ENCODE data around the gene EVX1.

EVX1 gene

GRCh38 chr7:27205325-27206280, 37.0 kb upstream of the EVX1 start:
- no peak for DNase-seq (ENCODE audit: low spot score)

GRCh38 chr7:27207348-27207985, 35.1 kb upstream of the EVX1 start:
- no peak for DNase-seq (ENCODE audit: low spot score)

GRCh38 chr7:27208998-27209397, 33.6 kb upstream of the EVX1 start:
- no peak for DNase-seq (ENCODE audit: low spot score)

- DNase-seq (ENCODE audit: low spot score) = no peak
Observed at GRCh38 chr7:27209933-27210440, 32.6 kb upstream of the EVX1 start.

- peak; percentile 42 for DNase-seq (ENCODE audit: low spot score)
Observed at GRCh38 chr7:27210441-27211083, 32.0 kb upstream of the EVX1 start.

GRCh38 chr7:27211084-27211446, 31.5 kb upstream of the EVX1 start:
- no peak for DNase-seq (ENCODE audit: low spot score)

GRCh38 chr7:27211764-27212204, 30.8 kb upstream of the EVX1 start:
- no peak for DNase-seq (ENCODE audit: low spot score)

- DNase-seq (ENCODE audit: low spot score) = no peak
Observed at GRCh38 chr7:27212497-27213432, 29.8 kb upstream of the EVX1 start.

GRCh38 chr7:27213433-27214238, 29.0 kb upstream of the EVX1 start:
- DNase-seq (ENCODE audit: low spot score) = no peak

GRCh38 chr7:27214239-27214950, 28.2 kb upstream of the EVX1 start:
- no peak for DNase-seq (ENCODE audit: low spot score)

- DNase-seq (ENCODE audit: low spot score) = no peak
Observed at GRCh38 chr7:27215356-27215755, 27.2 kb upstream of the EVX1 start.

GRCh38 chr7:27217951-27218350, 24.7 kb upstream of the EVX1 start:
- DNase-seq (ENCODE audit: low spot score) = no peak

- DNase-seq (ENCODE audit: low spot score) = no peak
Observed at GRCh38 chr7:27219821-27220220, 22.8 kb upstream of the EVX1 start.

GRCh38 chr7:27220440-27220955, 22.1 kb upstream of the EVX1 start:
- DNase-seq (ENCODE audit: low spot score) = no peak

GRCh38 chr7:27221201-27221797, 21.3 kb upstream of the EVX1 start:
- DNase-seq (ENCODE audit: low spot score) = no peak

GRCh38 chr7:27223941-27224575, 18.5 kb upstream of the EVX1 start:
- DNase-seq (ENCODE audit: low spot score) = no peak

- no peak for DNase-seq (ENCODE audit: low spot score)
Observed at GRCh38 chr7:27224983-27225934, 17.3 kb upstream of the EVX1 start.

GRCh38 chr7:27229448-27229847, 13.2 kb upstream of the EVX1 start:
- no peak for DNase-seq (ENCODE audit: low spot score)
